Glomerular endothelial cell (primary cell): ENCODE data around the gene LAIR1. TPM values are rescaled to one million over a fixed set of nuclear protein-coding genes. Genes with fewer than 3 reads are reported as not detected.
"Not testable (repeated sequence)": the region's sequence is repeated elsewhere in the genome, so short reads cannot be mapped to it uniquely, and the experiment has no call there.

ENCODE experiments used
- DNase-seq: peaks from one replicate; pipeline ENCODE4 v3.0.0-alpha.2; 2011; ENCODE audit warnings: low read depth, low spot score; ENCODE audit errors: extremely low read depth
- total RNA-seq: library from RNA; depleted of rRNA; stranded (reverse); fragments of >200 nt; gene quantifications from 2 replicates; pipeline ENCODE4 v1.2.3, GENCODE V29; 2015

The LAIR1 gene
- total RNA-seq, 1 donor from 2014 or later = not detected

GRCh38 chr19:54322295-54322694, 42.4 kb downstream of the LAIR1 start:
- DNase-seq = not testable (repeated sequence)

DNA sequence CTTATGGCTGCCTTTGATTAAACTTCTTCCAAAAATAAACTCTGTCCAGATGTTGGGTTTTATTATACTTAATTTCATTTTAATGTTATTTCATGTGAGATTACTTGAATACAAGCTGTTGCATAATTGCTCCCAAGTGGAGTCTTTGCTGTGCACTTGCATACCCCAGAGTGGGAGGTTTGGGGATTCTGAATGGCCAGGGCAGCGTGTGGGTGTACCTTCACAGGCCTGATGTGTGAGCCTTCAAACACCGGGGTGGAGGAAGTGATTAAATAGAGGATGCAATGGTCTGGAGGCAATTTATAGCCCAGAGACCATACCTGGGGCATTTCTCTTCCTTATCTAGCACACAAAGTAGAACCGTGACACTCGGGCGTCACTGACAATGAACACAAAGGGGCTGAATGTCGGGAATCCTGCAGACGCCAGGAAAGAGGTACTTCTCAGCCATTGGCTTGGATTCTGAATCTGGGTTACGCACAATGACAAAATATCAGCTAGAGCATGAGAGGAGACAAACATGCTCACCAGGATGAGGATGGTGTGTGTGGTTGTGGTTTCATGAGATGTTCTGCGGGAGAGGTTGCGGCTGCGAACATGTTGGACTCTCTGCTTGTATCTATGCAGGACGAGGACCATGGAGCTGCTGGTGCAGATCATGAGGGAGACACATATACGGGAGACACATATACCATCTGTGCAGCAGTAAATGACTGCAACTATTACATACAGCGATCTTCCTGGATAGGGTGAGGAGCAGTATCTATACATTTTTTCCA, 44.6 kb downstream of the LAIR1 start:
- DNase-seq = no peak

DNA sequence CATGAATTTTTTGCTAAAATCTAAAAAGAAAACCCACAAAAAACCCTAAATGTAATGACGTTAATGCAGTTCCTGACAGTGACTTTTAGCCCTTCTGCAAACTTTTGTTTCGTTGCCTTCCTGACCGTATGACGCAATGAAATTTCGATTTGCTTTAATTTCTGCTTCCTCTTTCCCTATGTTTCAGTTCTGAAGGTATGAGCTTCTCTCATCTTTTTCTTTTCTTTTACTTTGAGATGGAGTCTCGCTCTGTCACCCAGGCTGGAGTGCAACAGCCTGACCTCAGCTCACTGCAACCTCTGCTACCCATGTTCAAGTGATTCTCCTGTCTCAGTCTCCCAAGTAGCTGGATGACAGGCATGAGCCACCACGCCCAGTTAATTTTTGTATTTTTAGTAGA, 45.7 kb downstream of the LAIR1 start:
- DNase-seq = no peak

DNA sequence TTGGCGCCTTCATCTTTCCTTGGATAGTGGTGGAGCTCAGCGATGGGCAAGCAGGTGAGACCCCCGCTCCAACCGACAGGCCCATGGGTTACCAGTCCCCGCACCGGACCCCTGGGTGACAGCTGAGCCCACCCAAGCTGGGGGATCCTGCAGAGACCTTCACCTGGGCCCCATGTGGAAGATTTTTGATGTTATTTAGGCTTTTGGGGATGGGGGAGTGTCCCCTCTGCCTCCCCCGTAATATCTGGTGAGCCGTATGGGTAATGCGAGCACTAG, 46.8 kb downstream of the LAIR1 start:
- no peak for DNase-seq

DNA sequence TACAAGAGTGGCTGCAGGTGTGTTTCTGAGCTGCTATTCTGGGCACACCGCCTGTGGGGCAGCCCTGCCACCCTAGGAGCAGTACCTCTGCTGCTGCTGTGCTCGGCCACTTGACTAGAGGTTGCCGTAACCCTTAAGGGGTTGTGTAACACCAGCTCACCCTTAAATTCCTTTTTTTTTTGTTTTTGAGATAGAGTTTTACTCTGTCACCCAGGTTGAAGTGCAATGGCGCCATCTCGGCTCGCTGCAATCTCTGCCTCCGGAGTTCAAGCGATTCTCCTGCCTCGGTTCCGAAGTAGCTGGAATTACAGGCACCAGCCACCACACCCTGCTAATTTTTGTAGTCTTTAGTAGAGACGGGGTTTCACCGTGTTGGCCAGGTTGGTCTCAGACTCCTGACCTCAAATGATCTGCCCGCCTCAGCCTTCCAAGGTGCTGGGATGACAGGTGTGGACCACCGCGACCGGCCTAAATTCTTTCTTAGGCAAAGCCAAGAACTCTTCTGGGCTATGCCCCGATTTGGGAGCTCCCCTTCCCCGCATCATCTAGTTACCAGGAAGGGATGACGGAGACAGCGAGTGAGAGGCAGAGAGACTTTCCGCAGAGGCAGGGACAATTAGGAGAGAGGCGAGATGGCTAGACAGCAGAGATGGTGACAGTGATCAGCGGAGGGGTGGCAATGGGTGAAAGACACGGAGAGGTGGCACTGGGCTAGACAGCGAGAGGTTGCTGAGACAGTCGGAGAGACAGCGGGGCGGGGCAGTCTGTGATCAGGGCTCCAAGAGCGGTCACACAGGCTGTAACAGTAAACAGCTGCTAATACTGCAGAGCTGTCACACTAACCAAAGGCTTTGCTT, 47.4 kb downstream of the LAIR1 start:
- no peak for DNase-seq

GRCh38 chr19:54316746-54317107, 48.0 kb downstream of the LAIR1 start:
- DNase-seq = no peak

GRCh38 chr19:54315956-54316355, 48.8 kb downstream of the LAIR1 start:
- DNase-seq = no peak

GRCh38 chr19:54312436-54313377, 52.0 kb downstream of the LAIR1 start, which contains the start of gene LILRA5:
Gene LILRA5 (minus strand): TSS chr19:54313166. CDS start chr19:54313019, 147 bp downstream.
- DNase-seq = no peak

GRCh38 chr19:54312011-54312410, 52.7 kb downstream of the LAIR1 start:
- no peak for DNase-seq

DNA sequence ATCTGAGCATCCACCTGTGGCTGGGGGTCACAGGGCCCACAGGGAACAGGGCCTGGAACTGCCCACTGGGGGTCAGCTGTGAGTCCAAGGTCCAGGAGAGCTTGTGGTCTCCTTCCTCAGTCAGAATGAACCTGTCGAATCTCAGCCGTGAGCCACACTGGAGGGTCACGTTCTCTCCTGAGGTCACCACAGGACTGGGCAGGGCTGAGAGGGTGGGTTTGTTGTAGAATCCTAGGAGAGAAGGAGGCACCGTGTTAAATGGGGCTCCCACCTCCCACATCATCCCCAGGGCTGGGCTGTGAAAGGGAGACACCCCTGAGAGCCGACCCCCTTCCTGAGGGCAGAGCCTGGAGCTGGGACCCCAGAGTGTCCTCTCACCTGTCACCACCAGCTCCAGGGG, 53.2 kb downstream of the LAIR1 start:
- no peak for DNase-seq

GRCh38 chr19:54310543-54310942, 54.2 kb downstream of the LAIR1 start:
- no peak for DNase-seq

- no peak for DNase-seq
Measured at GRCh38 chr19:54309811-54310210, 54.9 kb downstream of the LAIR1 start.

- no peak for DNase-seq
Measured at GRCh38 chr19:54307389-54308020, 57.2 kb downstream of the LAIR1 start.

DNA sequence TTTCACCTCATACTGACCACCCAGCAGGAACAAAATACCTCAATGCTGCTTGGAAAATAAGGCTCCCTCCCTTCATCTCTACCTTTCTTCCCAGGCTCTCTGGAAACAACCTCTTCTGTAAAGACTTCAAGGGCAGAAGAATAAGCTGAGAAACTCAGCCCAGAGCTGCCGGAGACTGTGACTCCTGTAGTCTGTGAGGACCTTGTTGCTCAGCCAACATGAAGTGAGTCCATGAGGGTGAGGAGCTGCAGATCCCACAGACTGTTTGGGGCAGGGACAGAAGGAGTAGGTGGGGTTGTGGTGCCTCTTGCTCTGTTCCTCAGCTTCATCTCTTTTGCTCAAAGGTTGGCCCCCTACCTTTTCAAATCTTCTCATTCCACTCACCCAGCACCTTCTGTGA, 59.6 kb downstream of the LAIR1 start:
- no peak for DNase-seq

GRCh38 chr19:54302257-54302656, 62.5 kb downstream of the LAIR1 start:
- no peak for DNase-seq

Other genes starting within 250 kb of the LAIR1 start
- 58.5 and 63.2 TPM in 2 replicates for gene TFPT, start 249.3 kb downstream of the LAIR1 start, total RNA-seq
- gene PRPF31, start 249.2 kb downstream of the LAIR1 start, total RNA-seq = 57.8 and 66.7 TPM in 2 replicates
- 19.6 and 29.5 TPM in 2 replicates for gene CNOT3, start 227.2 kb downstream of the LAIR1 start, total RNA-seq
- gene LENG1, start 205.2 kb downstream of the LAIR1 start, total RNA-seq = 7.5 and 8.0 TPM in 2 replicates
- not detected in 2 replicates for gene TMC4, start 191.8 kb downstream of the LAIR1 start, total RNA-seq
- 354 and 361 TPM in 2 replicates for gene MBOAT7, start 175.4 kb downstream of the LAIR1 start, total RNA-seq
- gene TSEN34, start 173.6 kb downstream of the LAIR1 start, total RNA-seq = 92.9 and 140 TPM in 2 replicates
- 1,387 and 1,829 TPM in 2 replicates for gene RPS9, start 164.1 kb downstream of the LAIR1 start, total RNA-seq
- not detected in 2 replicates for gene LILRB3, start 141.9 kb downstream of the LAIR1 start, total RNA-seq
- not detected in 2 replicates for gene LILRA6, start 122.1 kb downstream of the LAIR1 start, total RNA-seq
- gene LILRB5, start 107.7 kb downstream of the LAIR1 start, total RNA-seq = not detected in 2 replicates
- not detected in 2 replicates for gene LILRB2, start 83.8 kb downstream of the LAIR1 start, total RNA-seq
- gene LILRA5, start 51.8 kb downstream of the LAIR1 start, total RNA-seq = not detected in 2 replicates
- not detected in 2 replicates for gene LILRA4, start 25.8 kb downstream of the LAIR1 start, total RNA-seq
- not detected in 2 replicates for gene TTYH1, start 50.5 kb upstream of the LAIR1 start, total RNA-seq
- gene LENG8, start 84.3 kb upstream of the LAIR1 start, total RNA-seq = 48.2 and 127 TPM in 2 replicates
- gene LENG9, start 98.8 kb upstream of the LAIR1 start, total RNA-seq = 3.7 and 4.1 TPM in 2 replicates
- gene CDC42EP5, start 108.4 kb upstream of the LAIR1 start, total RNA-seq = 172 and 177 TPM in 2 replicates
- gene LAIR2, start 137.9 kb upstream of the LAIR1 start, total RNA-seq = not detected in 2 replicates
- not detected in 2 replicates for gene LILRA2, start 208.9 kb upstream of the LAIR1 start, total RNA-seq
- not detected in 2 replicates for gene LILRA1, start 228.7 kb upstream of the LAIR1 start, total RNA-seq